Adipocyte (in vitro differentiated cells): ENCODE results near the gene STARD13.

Experiments
- DNase-seq: peaks from one replicate; pipeline ENCODE4 v3.0.0-alpha.2; 2015; ENCODE audit warnings: low read depth
- H3K27me3 ChIP-seq: replicated peaks from 2 replicates; pipeline ENCODE4 v1.7.0; 2013; ENCODE audit warnings: mild to moderate bottlenecking, low read length, moderate library complexity; ENCODE audit not compliant: control insufficient read depth, insufficient read depth
- H3K36me3 ChIP-seq: 2 replicates; pipeline ENCODE4 v1.7.0; 2013; ENCODE audit warnings: low read length, mild to moderate bottlenecking, moderate library complexity; ENCODE audit not compliant: control insufficient read depth, insufficient read depth, severe bottlenecking
- H3K4me1 ChIP-seq: 2 replicates; pipeline ENCODE4 v1.7.0; 2013; ENCODE audit warnings: mild to moderate bottlenecking, low read length, moderate library complexity; ENCODE audit not compliant: control insufficient read depth, insufficient read depth
- H3K4me3 ChIP-seq: 2 replicates; pipeline ENCODE4 v1.7.0; 2013; ENCODE audit warnings: mild to moderate bottlenecking, low read length, moderate library complexity
- H3K9ac ChIP-seq: 2 replicates; pipeline ENCODE4 v1.7.0; 2013; ENCODE audit warnings: mild to moderate bottlenecking, low read length, moderate library complexity
- H3K9me3 ChIP-seq: 2 replicates; pipeline ENCODE4 v1.7.0; 2013; ENCODE audit warnings: mild to moderate bottlenecking, low read length, moderate library complexity; ENCODE audit not compliant: control insufficient read depth

The STARD13 gene

DNA sequence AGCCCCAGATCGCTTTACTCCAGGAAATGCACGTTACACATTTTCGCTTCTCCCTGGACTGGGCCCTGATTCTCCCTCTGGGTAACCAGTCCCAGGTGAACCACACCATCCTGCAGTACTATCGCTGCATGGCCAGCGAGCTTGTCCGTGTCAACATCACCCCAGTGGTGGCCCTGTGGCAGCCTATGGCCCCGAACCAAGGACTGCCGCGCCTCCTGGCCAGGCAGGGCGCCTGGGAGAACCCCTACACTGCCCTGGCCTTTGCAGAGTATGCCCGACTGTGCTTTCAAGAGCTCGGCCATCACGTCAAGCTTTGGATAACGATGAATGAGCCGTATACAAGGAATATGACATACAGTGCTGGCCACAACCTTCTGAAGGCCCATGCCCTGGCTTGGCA, 224.7 kb downstream of the STARD13 start:
- H3K9ac ChIP-seq, result no peak overlapping the region
- H3K27me3 ChIP-seq, result no peaks in the 10 kb centered on the region
- no peaks in the 10 kb centered on the region for H3K36me3 ChIP-seq
- no peak overlapping the region for H3K4me3 ChIP-seq
- no peak for DNase-seq
- peaks cover 17% of the 10 kb centered on the region for H3K4me1 ChIP-seq
- H3K9me3 ChIP-seq, result no peaks in the 10 kb centered on the region

DNA sequence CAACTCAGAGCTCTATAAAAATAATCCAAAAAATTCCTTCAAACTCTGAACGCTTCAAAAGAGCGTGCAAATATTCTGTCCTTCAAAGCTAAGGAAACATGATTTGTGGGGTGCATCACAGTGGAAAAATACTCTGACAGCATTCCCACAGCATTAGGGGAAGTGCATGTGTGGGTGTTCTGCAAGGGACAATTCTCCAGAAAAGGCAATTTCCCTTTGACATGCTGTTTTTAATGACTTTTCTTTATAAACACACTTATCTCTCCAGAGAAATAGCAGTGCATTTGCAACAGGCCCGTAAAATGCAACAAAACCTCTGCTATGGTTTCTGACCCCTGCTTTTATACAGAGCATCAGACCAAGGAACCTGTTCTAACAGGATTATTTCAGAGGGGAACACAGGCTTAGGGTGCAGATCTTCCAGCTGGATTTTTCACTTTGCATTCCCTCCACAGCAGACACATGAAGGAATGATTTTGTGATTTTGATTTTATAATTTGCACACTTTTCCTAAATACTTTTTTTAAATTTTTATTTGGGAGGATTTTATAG, 226.7 kb downstream of the STARD13 start:
- no peaks in the 10 kb centered on the region for H3K36me3 ChIP-seq
- DNase-seq, result no peak
- no peaks in the 10 kb centered on the region for H3K9me3 ChIP-seq
- no peaks in the 10 kb centered on the region for H3K27me3 ChIP-seq
- H3K4me1 ChIP-seq, result peaks cover 20% of the 10 kb centered on the region
- no peak overlapping the region for H3K4me3 ChIP-seq
- H3K9ac ChIP-seq, result no peak overlapping the region

GRCh38 chr13:33057019-33057780, 228.4 kb downstream of the STARD13 start:
- H3K9ac ChIP-seq, result no peak overlapping the region
- H3K27me3 ChIP-seq, result no peaks in the 10 kb centered on the region
- peak overlapping the region; percentile 49 for H3K4me3 ChIP-seq
- no peaks in the 10 kb centered on the region for H3K9me3 ChIP-seq
- peaks cover 36% of the 10 kb centered on the region for H3K4me1 ChIP-seq
- H3K36me3 ChIP-seq, result no peaks in the 10 kb centered on the region
- peak; percentile 49 for DNase-seq

GRCh38 chr13:33053397-33054066, 232.0 kb downstream of the STARD13 start:
- Histone ChIP-seq H3K27me3 (no peaks in the 10 kb centered on the region), H3K36me3 (no peaks in the 10 kb centered on the region), H3K9me3 (no peaks in the 10 kb centered on the region), H3K4me3 (no peak overlapping the region), H3K4me1 (peaks cover 39% of the 10 kb centered on the region), H3K9ac (no peak overlapping the region)
- peak; percentile 13 for DNase-seq
